Measurements from ENCODE around the gene KRTAP4-12. TPM values are rescaled to one million over a fixed set of nuclear protein-coding genes. Genes with fewer than 3 reads are reported as not detected.

KRTAP4-12 gene
- not detected in 5 replicates for total RNA-seq (2022; extraction: Qiagen RNA extraction)

GRCh38 chr17:41123991-41124371, at the start of gene KRTAP4-12:
Gene KRTAP4-12, minus strand, starts transcription at chr17:41124182. Its CDS starts 60 bp downstream, at chr17:41124122.

GRCh38 chr17:41168121-41168520, 44.1 kb upstream of the KRTAP4-12 start, which contains the start of gene KRTAP4-3:
Gene KRTAP4-3, minus strand, starts transcription at chr17:41168221. Its CDS starts 49 bp downstream, at chr17:41168172.

GRCh38 chr17:41160648-41161047, 36.7 kb upstream of the KRTAP4-12 start, which contains the start of gene KRTAP4-4:
Gene KRTAP4-4, minus strand, starts transcription at chr17:41160748. Its CDS starts 57 bp downstream, at chr17:41160691.

GRCh38 chr17:41149652-41149985, 25.6 kb upstream of the KRTAP4-12 start, which contains the start of gene KRTAP4-5:
Gene KRTAP4-5, minus strand, starts transcription at chr17:41149825. Its CDS starts 58 bp downstream, at chr17:41149767.

GRCh38 chr17:41140360-41141131, 16.6 kb upstream of the KRTAP4-12 start, which contains the start of gene KRTAP4-6:
Gene KRTAP4-6, minus strand, starts transcription at chr17:41140544. Its CDS starts 57 bp downstream, at chr17:41140487.

GRCh38 chr17:41117846-41118386, 6.1 kb downstream of the KRTAP4-12 start, which contains the start of gene KRTAP4-11:
Gene KRTAP4-11, minus strand, starts transcription at chr17:41118373. Its CDS starts 58 bp downstream, at chr17:41118315.

GRCh38 chr17:41105347-41105746, 18.6 kb downstream of the KRTAP4-12 start, which contains the start of gene KRTAP4-9:
Gene KRTAP4-9, plus strand, starts transcription at chr17:41105389. Its CDS starts 0 bp downstream, at chr17:41105389.

GRCh38 chr17:41101586-41102259, 22.3 kb downstream of the KRTAP4-12 start, which contains the start of gene KRTAP4-16:
Gene KRTAP4-16, minus strand, starts transcription at chr17:41102209. Its CDS starts 0 bp downstream, at chr17:41102209.

GRCh38 chr17:41098042-41098441, 25.9 kb downstream of the KRTAP4-12 start, which contains the start of gene KRTAP4-8:
Gene KRTAP4-8, minus strand, starts transcription at chr17:41098142. Its CDS starts 58 bp downstream, at chr17:41098084.

GRCh38 chr17:41084100-41084856, 39.7 kb downstream of the KRTAP4-12 start, which contains the start of gene KRTAP4-7:
Gene KRTAP4-7, plus strand, starts transcription at chr17:41084150. Its CDS starts 57 bp downstream, at chr17:41084207.

Other genes starting within 250 kb of the KRTAP4-12 start
- gene KRT20, start 238.9 kb downstream of the KRTAP4-12 start, total RNA-seq (2022; extraction: Qiagen RNA extraction), result 0.14 to 0.41 TPM (median 0.17 TPM) in 5 replicates
- 0.08 to 0.29 TPM (median 0.11 TPM) in 4 of 5 replicates, not detected in the other for gene KRT23, start 186.5 kb downstream of the KRTAP4-12 start, total RNA-seq (2022; extraction: Qiagen RNA extraction)
- not detected in 5 replicates for gene KRT39, start 157.2 kb downstream of the KRTAP4-12 start, total RNA-seq (2022; extraction: Qiagen RNA extraction)
- not detected in 5 replicates for gene KRT40, start 139.9 kb downstream of the KRTAP4-12 start, total RNA-seq (2022; extraction: Qiagen RNA extraction)
- not detected in 5 replicates for gene KRTAP3-3, start 130.0 kb downstream of the KRTAP4-12 start, total RNA-seq (2022; extraction: Qiagen RNA extraction)
- 0.26 to 0.44 TPM (median 0.29 TPM) in 5 replicates for gene KRTAP3-2, start 124.3 kb downstream of the KRTAP4-12 start, total RNA-seq (2022; extraction: Qiagen RNA extraction)
- gene KRTAP3-1, start 115.1 kb downstream of the KRTAP4-12 start, total RNA-seq (2022; extraction: Qiagen RNA extraction), result 0.24 TPM in 1 of 5 replicates, not detected in the others
- not detected in 5 replicates for gene KRTAP1-5, start 97.0 kb downstream of the KRTAP4-12 start, total RNA-seq (2022; extraction: Qiagen RNA extraction)
- gene KRTAP1-4, start 94.0 kb downstream of the KRTAP4-12 start, total RNA-seq (2022; extraction: Qiagen RNA extraction), result not detected in 5 replicates
- gene KRTAP1-3, start 89.3 kb downstream of the KRTAP4-12 start, total RNA-seq (2022; extraction: Qiagen RNA extraction), result not detected in 5 replicates
- not detected in 5 replicates for gene KRTAP1-1, start 82.7 kb downstream of the KRTAP4-12 start, total RNA-seq (2022; extraction: Qiagen RNA extraction)
- gene KRTAP2-1, start 76.9 kb downstream of the KRTAP4-12 start, total RNA-seq (2022; extraction: Qiagen RNA extraction), result not detected in 5 replicates
- not detected in 5 replicates for gene KRTAP2-2, start 69.0 kb downstream of the KRTAP4-12 start, total RNA-seq (2022; extraction: Qiagen RNA extraction)
- 0.20 to 0.22 TPM in 2 of 5 replicates, not detected in the others for gene KRTAP2-3, start 64.1 kb downstream of the KRTAP4-12 start, total RNA-seq (2022; extraction: Qiagen RNA extraction)
- not detected in 5 replicates for gene KRTAP2-4, start 58.3 kb downstream of the KRTAP4-12 start, total RNA-seq (2022; extraction: Qiagen RNA extraction)
- gene KRTAP4-7, start 40.0 kb downstream of the KRTAP4-12 start, total RNA-seq (2022; extraction: Qiagen RNA extraction), result not detected in 5 replicates
- gene KRTAP4-8, start 26.0 kb downstream of the KRTAP4-12 start, total RNA-seq (2022; extraction: Qiagen RNA extraction), result not detected in 5 replicates
- not detected in 5 replicates for gene KRTAP4-16, start 22.0 kb downstream of the KRTAP4-12 start, total RNA-seq (2022; extraction: Qiagen RNA extraction)
- not detected in 5 replicates for gene KRTAP4-9, start 18.8 kb downstream of the KRTAP4-12 start, total RNA-seq (2022; extraction: Qiagen RNA extraction)
- not detected in 5 replicates for gene KRTAP4-11, start 5.8 kb downstream of the KRTAP4-12 start, total RNA-seq (2022; extraction: Qiagen RNA extraction)
- not detected in 5 replicates for gene KRTAP4-6, start 16.4 kb upstream of the KRTAP4-12 start, total RNA-seq (2022; extraction: Qiagen RNA extraction)
- gene KRTAP4-5, start 25.6 kb upstream of the KRTAP4-12 start, total RNA-seq (2022; extraction: Qiagen RNA extraction), result not detected in 5 replicates
- gene KRTAP4-4, start 36.6 kb upstream of the KRTAP4-12 start, total RNA-seq (2022; extraction: Qiagen RNA extraction), result not detected in 5 replicates
- not detected in 5 replicates for gene KRTAP4-3, start 44.0 kb upstream of the KRTAP4-12 start, total RNA-seq (2022; extraction: Qiagen RNA extraction)
- gene KRTAP4-2, start 54.0 kb upstream of the KRTAP4-12 start, total RNA-seq (2022; extraction: Qiagen RNA extraction), result not detected in 5 replicates
- gene KRTAP4-1, start 60.7 kb upstream of the KRTAP4-12 start, total RNA-seq (2022; extraction: Qiagen RNA extraction), result 0.10 to 0.29 TPM (median 0.16 TPM) in 3 of 5 replicates, not detected in the others
- gene KRTAP9-1, start 65.7 kb upstream of the KRTAP4-12 start, total RNA-seq (2022; extraction: Qiagen RNA extraction), result not detected in 5 replicates
- gene KRTAP9-2, start 102.5 kb upstream of the KRTAP4-12 start, total RNA-seq (2022; extraction: Qiagen RNA extraction), result not detected in 5 replicates
- gene KRTAP9-3, start 108.3 kb upstream of the KRTAP4-12 start, total RNA-seq (2022; extraction: Qiagen RNA extraction), result not detected in 5 replicates
- not detected in 5 replicates for gene KRTAP9-8, start 113.8 kb upstream of the KRTAP4-12 start, total RNA-seq (2022; extraction: Qiagen RNA extraction)
- not detected in 5 replicates for gene KRTAP9-4, start 125.5 kb upstream of the KRTAP4-12 start, total RNA-seq (2022; extraction: Qiagen RNA extraction)
- not detected in 5 replicates for gene KRTAP9-9, start 131.2 kb upstream of the KRTAP4-12 start, total RNA-seq (2022; extraction: Qiagen RNA extraction)
- gene KRTAP9-6, start 141.2 kb upstream of the KRTAP4-12 start, total RNA-seq (2022; extraction: Qiagen RNA extraction), result not detected in 5 replicates
- gene KRTAP9-7, start 151.5 kb upstream of the KRTAP4-12 start, total RNA-seq (2022; extraction: Qiagen RNA extraction), result not detected in 5 replicates
- gene KRTAP29-1, start 178.7 kb upstream of the KRTAP4-12 start, total RNA-seq (2022; extraction: Qiagen RNA extraction), result not detected in 5 replicates
- not detected in 5 replicates for gene KRTAP16-1, start 185.1 kb upstream of the KRTAP4-12 start, total RNA-seq (2022; extraction: Qiagen RNA extraction)
- not detected in 5 replicates for gene KRTAP17-1, start 191.5 kb upstream of the KRTAP4-12 start, total RNA-seq (2022; extraction: Qiagen RNA extraction)
- not detected in 5 replicates for gene KRT33A, start 226.6 kb upstream of the KRTAP4-12 start, total RNA-seq (2022; extraction: Qiagen RNA extraction)
- not detected in 5 replicates for gene KRT33B, start 245.6 kb upstream of the KRTAP4-12 start, total RNA-seq (2022; extraction: Qiagen RNA extraction)